IMR-90 (cell line): ENCODE data around the gene TAF1B. TPM values are rescaled to one million over a fixed set of nuclear protein-coding genes. Genes with fewer than 3 reads are reported as not detected.

Experiments
- ATAC-seq: fragments of 200-7000 bp; cut with Tn5 transposase; 2 replicates; pipeline ENCODE4 v1.9.1; 2020; ENCODE audit warnings: low read depth, mild to moderate bottlenecking, moderate library complexity
- BruUV-seq: library from RNA; stranded (reverse); fragments of 400-500 nt; replicated peaks from 2 replicates; lab custom pipeline; 2021; lab: Mats Ljungman, UMichigan
- CTCF ChIA-PET: fragments of 300-600 bp; formaldehyde crosslinking; extraction: SDS; loops from one replicate; lab custom pipeline; 2021; ENCODE audit warnings: antibody characterized with exemption; lab: Yijun Ruan, JAX
- POLR2A ChIA-PET: fragments of 300-600 bp; sonication (Branson Sonifier 250); formaldehyde crosslinking; loops from one replicate; lab custom pipeline; 2022; ENCODE audit warnings: antibody characterized with exemption; ENCODE audit not compliant: unreplicated experiment; lab: Charles Lee
- DNase-seq: peaks from one replicate; pipeline ENCODE4 v3.0.0; 2013
- H2AFZ ChIP-seq: replicated peaks from 2 replicates; pipeline ENCODE3; 2013; ENCODE audit warnings: low read length, mild to moderate bottlenecking; ENCODE audit not compliant: poor library complexity
- H2AK5ac ChIP-seq: 2 replicates; pipeline ENCODE4 v1.6.1; 2013; ENCODE audit warnings: low read depth, low read length, inconsistent platforms
- H2AK9ac ChIP-seq: replicated peaks from 2 replicates; pipeline ENCODE3; 2013; ENCODE audit warnings: mild to moderate bottlenecking, low read depth, low read length, moderate library complexity; ENCODE audit not compliant: poor library complexity
- H2BK120ac ChIP-seq: 2 replicates; pipeline ENCODE4 v1.6.1; 2013; ENCODE audit warnings: low read depth, low read length, inconsistent platforms
- H2BK15ac ChIP-seq: 3 replicates; pipeline ENCODE4 v1.6.1; 2013; ENCODE audit warnings: low read depth, low read length, inconsistent platforms
- H2BK20ac ChIP-seq: 2 replicates; pipeline ENCODE4 v1.6.1; 2013; ENCODE audit warnings: low read depth, mild to moderate bottlenecking, inconsistent platforms, low read length, moderate library complexity
- H2BK5ac ChIP-seq: 2 replicates; pipeline ENCODE4 v1.6.1; 2013; ENCODE audit warnings: mild to moderate bottlenecking, low read depth, low read length, inconsistent platforms; ENCODE audit not compliant: poor library complexity, severe bottlenecking
- H3K14ac ChIP-seq: replicated peaks from 2 replicates; pipeline ENCODE4 v1.6.1; 2013; ENCODE audit warnings: low read depth, low read length, inconsistent platforms
- H3K18ac ChIP-seq: 2 replicates; pipeline ENCODE4 v1.6.1; 2013; ENCODE audit warnings: low read depth, low read length, control low read depth
- H3K23ac ChIP-seq: 2 replicates; pipeline ENCODE4 v1.6.1; 2013; ENCODE audit warnings: low read depth, low read length, inconsistent platforms
- H3K27ac ChIP-seq: 2 replicates; pipeline ENCODE4 v1.5.1; 2013; ENCODE audit warnings: mild to moderate bottlenecking, control low read depth, low read length; ENCODE audit not compliant: insufficient read depth
- H3K27me3 ChIP-seq: 2 replicates; pipeline ENCODE4 v1.6.1; 2013; ENCODE audit warnings: low read length; ENCODE audit not compliant: control insufficient read depth, insufficient read depth
- H3K36me3 ChIP-seq: 2 replicates; pipeline ENCODE4 v1.6.1; 2013; ENCODE audit warnings: low read length, mixed read lengths; ENCODE audit not compliant: control insufficient read depth, insufficient read depth
- H3K4ac ChIP-seq: 2 replicates; pipeline ENCODE4 v1.6.1; 2013; ENCODE audit warnings: low read depth, low read length, inconsistent platforms
- H3K4me1 ChIP-seq: 2 replicates; pipeline ENCODE4 v1.6.1; 2013; ENCODE audit warnings: low read length, mixed read lengths; ENCODE audit not compliant: control insufficient read depth, insufficient read depth
- H3K4me2 ChIP-seq: 2 replicates; pipeline ENCODE4 v1.6.1; 2013; ENCODE audit warnings: low read depth, mild to moderate bottlenecking, control low read depth, low read length, moderate library complexity
- H3K4me3 ChIP-seq: 2 replicates; pipeline ENCODE4 v1.5.1; 2013; ENCODE audit warnings: low read depth, mild to moderate bottlenecking, control low read depth, low read length, moderate library complexity; ENCODE audit not compliant: insufficient read depth
- H3K56ac ChIP-seq: 2 replicates; pipeline ENCODE4 v1.6.1; 2013; ENCODE audit warnings: low read length, inconsistent platforms; ENCODE audit not compliant: insufficient read depth; ENCODE audit errors: extremely low read depth
- H3K79me1 ChIP-seq, 2 experiments: 2 replicates each; pipeline ENCODE4 v1.6.1; 2013; ENCODE audit warnings: low read length in 2 of 2, inconsistent platforms in 1 of 2, low read depth in 1 of 2
- H3K9ac ChIP-seq: 2 replicates; pipeline ENCODE4 v1.6.1; 2013; ENCODE audit warnings: low read depth, low read length, control low read depth
- H3K9me1 ChIP-seq: 2 replicates; pipeline ENCODE4 v1.6.1; 2013; ENCODE audit warnings: low read length, inconsistent platforms; ENCODE audit not compliant: insufficient read depth
- H3K9me3 ChIP-seq: 2 replicates; pipeline ENCODE4 v1.6.1; 2013; ENCODE audit warnings: low read length; ENCODE audit not compliant: control insufficient read depth, insufficient read depth
- H4K20me1 ChIP-seq: 2 replicates; pipeline ENCODE4 v1.6.1; 2013; ENCODE audit warnings: low read length, inconsistent platforms; ENCODE audit not compliant: insufficient read depth
- H4K5ac ChIP-seq: 2 replicates; pipeline ENCODE4 v1.6.1; 2013; ENCODE audit warnings: mild to moderate bottlenecking, low read depth, low read length, control low read depth
- H4K8ac ChIP-seq, 2 experiments: 2 replicates each; pipeline ENCODE4 v1.6.1; 2013; ENCODE audit warnings: low read depth in 2 of 2, low read length in 2 of 2, control low read depth in 1 of 2, inconsistent platforms in 1 of 2
- H4K91ac ChIP-seq: 2 replicates; pipeline ENCODE4 v1.6.1; 2013; ENCODE audit warnings: low read depth, low read length, inconsistent platforms; ENCODE audit not compliant: insufficient read depth
- BHLHE40 ChIP-seq: fragments of 150-350 bp; IDR thresholded peaks from 2 replicates; pipeline ENCODE4 v1.6.1; 2016; ENCODE audit warnings: mild to moderate bottlenecking, low read depth, low read length
- CEBPB ChIP-seq: IDR thresholded peaks from 2 replicates; pipeline ENCODE4 v1.6.1; 2012; ENCODE audit warnings: low read depth, low read length, improper control_type of control experiment
- CHD1 ChIP-seq: IDR thresholded peaks from 2 replicates; pipeline ENCODE4 v1.6.1; 2012; ENCODE audit warnings: low read depth, low read length, improper control_type of control experiment
- MAFK ChIP-seq: IDR thresholded peaks from 2 replicates; pipeline ENCODE4 v1.6.1; 2012; ENCODE audit warnings: low read depth, low read length, improper control_type of control experiment
- RCOR1 ChIP-seq: IDR thresholded peaks from 2 replicates; pipeline ENCODE4 v1.6.1; 2012; ENCODE audit warnings: mild to moderate bottlenecking, low read length, improper control_type of control experiment; ENCODE audit not compliant: insufficient replicate concordance
- SMC3 ChIP-seq: fragments of 150-350 bp; IDR thresholded peaks from 2 replicates; pipeline ENCODE4 v1.6.1; 2016; ENCODE audit warnings: low read depth, mild to moderate bottlenecking, antibody characterized with exemption, low read length, moderate library complexity
- WGBS, 2 experiments: methylation state at CpG; one replicate each; pipeline versions ENCODE4 v1.1.5 to v1.1.7; 2013; ENCODE audit warnings: missing lambda C conversion rate in 2 of 2; ENCODE audit not compliant: insufficient read length in 1 of 2; ENCODE audit errors: extremely low coverage in 2 of 2; 5-methylcytosine and 5-hydroxymethylcytosine counted together
- dilution Hi-C: fragments of 300-500 bp; cut with HindIII; formaldehyde crosslinking; loops from one replicate; pipeline ENCODE4 v1.14.3; 2018; ENCODE audit warnings: low sequenced_read_pairs; ENCODE audit not compliant: unreplicated experiment
- in situ Hi-C: fragments of 300-500 bp; cut with MboI; formaldehyde crosslinking; loops from 3 replicates; pipeline ENCODE4 v1.14.3; 2019; ENCODE audit warnings: low sequenced_read_pairs, inconsistent platforms, mixed read lengths
- intact Hi-C: fragments of 100-400 bp; cut with micrococcal nuclease; formaldehyde crosslinking; loops from 2 replicates; pipeline ENCODE4 v1.10.0; 2022
- polyA plus RNA-seq, 3 experiments: library from polyadenylated mRNA; depleted of rRNA; stranded (reverse); fragments of >200 nt; gene quantifications; 2 replicates each; pipeline ENCODE4 v1.2.3, GENCODE V29; 2012; ENCODE audit warnings: low replicate concordance in 1 of 3
- total RNA-seq: library from RNA; depleted of rRNA; stranded (reverse); fragments of >200 nt; gene quantifications from 2 replicates; pipeline ENCODE4 v1.2.3, GENCODE V29; 2012
- TF ChIP-seq, protein P1 (sequence below): fragments of 150-350 bp; IDR thresholded peaks from 2 replicates; pipeline ENCODE4 v1.6.1; 2017; ENCODE audit warnings: mild to moderate bottlenecking, antibody characterized with exemption, low read length, low read depth

Gene TAF1B
- total and polyA plus RNA-seq, 2 of the 4 experiments (the other 2 are of a cell fraction) = 8.4 to 19.9 TPM

GRCh38 chr2:9937968-9938367 lies 94.7 kb downstream of the TAF1B start:
- H2AK9ac ChIP-seq = no peak overlapping the region
- peaks cover 5% of the 10 kb centered on the region; the same call in 1 of the 2 replicates for H3K36me3 ChIP-seq
- TF ChIP-seq CHD1 = no peak
- no peak for TF ChIP-seq CEBPB
- TF ChIP-seq BHLHE40 = no peak
- TF ChIP-seq RCOR1 = no peak
- TF ChIP-seq MAFK = no peak
- no peak for TF ChIP-seq SMC3
- TF ChIP-seq, protein P1, sequence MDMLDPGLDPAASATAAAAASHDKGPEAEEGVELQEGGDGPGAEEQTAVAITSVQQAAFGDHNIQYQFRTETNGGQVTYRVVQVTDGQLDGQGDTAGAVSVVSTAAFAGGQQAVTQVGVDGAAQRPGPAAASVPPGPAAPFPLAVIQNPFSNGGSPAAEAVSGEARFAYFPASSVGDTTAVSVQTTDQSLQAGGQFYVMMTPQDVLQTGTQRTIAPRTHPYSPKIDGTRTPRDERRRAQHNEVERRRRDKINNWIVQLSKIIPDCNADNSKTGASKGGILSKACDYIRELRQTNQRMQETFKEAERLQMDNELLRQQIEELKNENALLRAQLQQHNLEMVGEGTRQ = no peak
- no peak overlapping the region for H2AK5ac ChIP-seq
- in situ Hi-C loops (no loop called here), dilution Hi-C loops (no loop called here), intact Hi-C loops (no loop called here)
- H3K79me1 ChIP-seq = no peaks in the 10 kb centered on the region
- H3K9me3 ChIP-seq = no peaks in the 10 kb centered on the region
- no peak for DNase-seq
- no peak overlapping the region for H3K23ac ChIP-seq
- no peak overlapping the region for H3K14ac ChIP-seq
- H3K27ac ChIP-seq = no peak overlapping the region
- no TSS peak for BruUV-seq
- ATAC-seq = no peak
- no peak overlapping the region for H4K8ac ChIP-seq
- 0% methylated on average over 1 of the region's 9 CpGs; no CpG with 5 or more reads in 1 of the 2 experiments for WGBS, 2 experiments
- no peak overlapping the region for H2BK120ac ChIP-seq
- no peak overlapping the region for H3K9ac ChIP-seq
- H4K20me1 ChIP-seq = no peaks in the 10 kb centered on the region
- no peak overlapping the region for H2BK5ac ChIP-seq
- H3K18ac ChIP-seq = no peak overlapping the region
- no peak overlapping the region for H2BK20ac ChIP-seq
- H3K4ac ChIP-seq = no peak overlapping the region
- H4K5ac ChIP-seq = no peak overlapping the region
- no peak overlapping the region for H3K56ac ChIP-seq
- H2BK15ac ChIP-seq = no peak overlapping the region
- H4K91ac ChIP-seq = no peak overlapping the region
- no peak overlapping the region for H2AFZ ChIP-seq
- H3K4me1 ChIP-seq = peaks cover 10% of the 10 kb centered on the region
- no peak overlapping the region for H3K4me2 ChIP-seq
- no peak overlapping the region for H3K4me3 ChIP-seq
- H3K9me1 ChIP-seq = peaks cover 15% of the 10 kb centered on the region
- ChIA-PET POLR2A (no interaction called here), CTCF (no interaction called here)
- H3K27me3 ChIP-seq = no peaks in the 10 kb centered on the region
